Measurements from ENCODE around the gene ZNF512.
A peak's percentile ranks its signal among the peaks of the same experiment; 100 is the strongest.
"Not testable (repeated sequence)": the region's sequence is repeated elsewhere in the genome, so short reads cannot be mapped to it uniquely, and the experiment has no call there.

ZNF512 gene

GRCh38 chr2:27582129-27582694 lies 630 bp upstream of the ZNF512 start:
- no peak for DNase-seq (ENCODE audit: low read depth in 2 of 3, low spot score in 1 of 3)

GRCh38 chr2:27583390-27583915 lies 611 bp downstream of the ZNF512 start:
- no peak for DNase-seq (ENCODE audit: low read depth in 2 of 3, low spot score in 1 of 3)

- DNase-seq (ENCODE audit: low read depth in 2 of 3, low spot score in 1 of 3): no peak
Measured at GRCh38 chr2:27584597-27584996, 1.8 kb downstream of the ZNF512 start.

GRCh38 chr2:27587025-27587424 lies 4.2 kb downstream of the ZNF512 start:
- DNase-seq (ENCODE audit: low read depth in 2 of 3, low spot score in 1 of 3): no peak

- no peak for DNase-seq (ENCODE audit: low read depth in 2 of 3, low spot score in 1 of 3)
Measured at GRCh38 chr2:27588308-27588707, 5.5 kb downstream of the ZNF512 start.

- DNase-seq (ENCODE audit: low read depth in 2 of 3, low spot score in 1 of 3): no peak
Measured at GRCh38 chr2:27591745-27592144, 8.9 kb downstream of the ZNF512 start.

GRCh38 chr2:27593240-27593639 lies 10.4 kb downstream of the ZNF512 start:
- no peak for DNase-seq (ENCODE audit: low read depth in 2 of 3, low spot score in 1 of 3)

GRCh38 chr2:27594020-27594703 lies 11.3 kb downstream of the ZNF512 start:
- DNase-seq (ENCODE audit: low read depth in 2 of 3, low spot score in 1 of 3): not testable (repeated sequence)

- DNase-seq (ENCODE audit: low read depth in 2 of 3, low spot score in 1 of 3): not testable (repeated sequence)
Measured at GRCh38 chr2:27595412-27595811, 12.6 kb downstream of the ZNF512 start.

GRCh38 chr2:27596627-27597026 lies 13.8 kb downstream of the ZNF512 start:
- DNase-seq (ENCODE audit: low read depth in 2 of 3, low spot score in 1 of 3): no peak

- no peak for DNase-seq (ENCODE audit: low read depth in 2 of 3, low spot score in 1 of 3)
Measured at GRCh38 chr2:27606611-27607010, 23.8 kb downstream of the ZNF512 start.

- DNase-seq (ENCODE audit: low read depth in 2 of 3, low spot score in 1 of 3): no peak
Measured at GRCh38 chr2:27613985-27614384, 31.1 kb downstream of the ZNF512 start.

- DNase-seq (ENCODE audit: low read depth in 2 of 3, low spot score in 1 of 3): no peak
Measured at GRCh38 chr2:27615316-27615715, 32.5 kb downstream of the ZNF512 start.

GRCh38 chr2:27621524-27621923 lies 38.7 kb downstream of the ZNF512 start:
- no peak for DNase-seq (ENCODE audit: low read depth in 2 of 3, low spot score in 1 of 3)

- DNase-seq (ENCODE audit: low read depth in 2 of 3, low spot score in 1 of 3): no peak
Measured at GRCh38 chr2:27622921-27623384, 40.1 kb downstream of the ZNF512 start.

- no peak for DNase-seq (ENCODE audit: low read depth in 2 of 3, low spot score in 1 of 3)
Measured at GRCh38 chr2:27624943-27625342, 42.1 kb downstream of the ZNF512 start.

- DNase-seq (ENCODE audit: low read depth in 2 of 3, low spot score in 1 of 3): not testable (repeated sequence)
Measured at GRCh38 chr2:27626323-27626722, 43.5 kb downstream of the ZNF512 start.

GRCh38 chr2:27626921-27627320 lies 44.1 kb downstream of the ZNF512 start:
- not testable (repeated sequence) for DNase-seq (ENCODE audit: low read depth in 2 of 3, low spot score in 1 of 3)

- peak in 2 of 3 donors; percentile 8 to 13 for DNase-seq (ENCODE audit: low read depth in 2 of 3, low spot score in 1 of 3)
Measured at GRCh38 chr2:27627963-27628766, 45.3 kb downstream of the ZNF512 start.

- peak; percentile 93 to 94 (median 93) for DNase-seq (ENCODE audit: low read depth in 2 of 3, low spot score in 1 of 3)
Measured at GRCh38 chr2:27628767-27629709, 46.2 kb downstream of the ZNF512 start, which contains the start of the genes CCDC121 and GPN1. CCDC121 (minus strand) TSS chr2:27629012; CDS start chr2:27627799, 1,213 bp downstream. GPN1 (plus strand) TSS chr2:27629050; CDS start chr2:27629059, 9 bp downstream.
